Liver (tissue), 9 donors: ENCODE results near the gene CDC42BPB. TPM values are rescaled to one million over a fixed set of nuclear protein-coding genes. Genes with fewer than 3 reads are reported as not detected.

Experiments used
- DNase-seq: peaks from one replicate; pipeline ENCODE4 v3.0.0-alpha.2; 2017; ENCODE audit warnings: low spot score
- H3K27ac ChIP-seq, 2 donors: one replicate each; pipeline ENCODE4 v1.7.0; 2013; ENCODE audit warnings: inconsistent platforms in 2 of 2, low read length in 2 of 2, control low read depth in 1 of 2, low read depth in 1 of 2, mild to moderate bottlenecking in 1 of 2
- H3K27me3 ChIP-seq, 4 donors: one replicate each; pipeline versions ENCODE4 v1.6.1 to v1.7.0; 2013; ENCODE audit warnings: low read length in 3 of 4, inconsistent platforms in 1 of 4, mild to moderate bottlenecking in 1 of 4, moderate library complexity in 1 of 4; ENCODE audit not compliant: control insufficient read depth in 4 of 4, insufficient read depth in 4 of 4
- H3K36me3 ChIP-seq, 4 donors: one replicate each; pipeline versions ENCODE4 v1.6.1 to v1.7.0; 2013; ENCODE audit warnings: low read length in 3 of 4, mild to moderate bottlenecking in 3 of 4, low read depth in 1 of 4, moderate library complexity in 1 of 4; ENCODE audit not compliant: control insufficient read depth in 4 of 4, insufficient read depth in 3 of 4
- H3K4me1 ChIP-seq, 4 donors: one replicate each; pipeline versions ENCODE4 v1.6.1 to v1.7.0; 2013; ENCODE audit warnings: low read length in 3 of 4, mild to moderate bottlenecking in 3 of 4, moderate library complexity in 1 of 4; ENCODE audit not compliant: control insufficient read depth in 4 of 4, insufficient read depth in 4 of 4
- H3K4me3 ChIP-seq, 3 donors: one replicate each; pipeline versions ENCODE4 v1.6.1 to v1.7.0; 2013; ENCODE audit warnings: low read length in 3 of 3, control low read depth in 1 of 3, low read depth in 1 of 3, mild to moderate bottlenecking in 1 of 3
- H3K9ac ChIP-seq, 2 donors: one replicate each; pipeline ENCODE4 v1.7.0; 2013; ENCODE audit warnings: low read length in 2 of 2, mild to moderate bottlenecking in 2 of 2, moderate library complexity in 2 of 2, control low read depth in 1 of 2, low read depth in 1 of 2
- H3K9me3 ChIP-seq, 4 donors: one replicate each; pipeline versions ENCODE4 v1.6.1 to v1.7.0; 2013; ENCODE audit warnings: low read length in 3 of 4; ENCODE audit not compliant: control insufficient read depth in 4 of 4
- EGR1 ChIP-seq, 2 donors: IDR thresholded peaks; 2 replicates each; pipeline ENCODE4 v1.6.1; 2016 to 2018; ENCODE audit warnings: antibody characterized with exemption in 2 of 2, low read depth in 2 of 2
- FOXA1 ChIP-seq: IDR thresholded peaks from 2 replicates; pipeline ENCODE4 v1.6.1; 2016; ENCODE audit warnings: antibody characterized with exemption
- FOXA2 ChIP-seq: IDR thresholded peaks from 2 replicates; pipeline ENCODE4 v1.6.1; 2016; ENCODE audit warnings: antibody characterized with exemption
- GABPA ChIP-seq, 2 donors: IDR thresholded peaks in 1 of 2; conservative IDR thresholded peaks in 1 of 2; 2 replicates each; pipeline ENCODE4 v1.6.1; 2016; ENCODE audit warnings: antibody characterized with exemption in 2 of 2, mild to moderate bottlenecking in 1 of 2, moderate library complexity in 1 of 2
- HNF4A ChIP-seq, 2 donors: conservative IDR thresholded peaks; 2 replicates each; pipeline ENCODE4 v1.6.1; 2016; ENCODE audit warnings: antibody characterized with exemption in 2 of 2, mild to moderate bottlenecking in 2 of 2
- HNF4G ChIP-seq: IDR thresholded peaks from 2 replicates; pipeline ENCODE4 v1.6.1; 2016; ENCODE audit warnings: antibody characterized with exemption
- JUND ChIP-seq, 2 donors: IDR thresholded peaks; 2 replicates each; pipeline ENCODE4 v1.6.1; 2016; ENCODE audit warnings: antibody characterized with exemption in 2 of 2
- NR2F2 ChIP-seq: IDR thresholded peaks from 2 replicates; pipeline ENCODE4 v1.6.1; 2016; ENCODE audit warnings: antibody characterized with exemption
- RAD21 ChIP-seq, 2 donors: IDR thresholded peaks; 2 replicates each; pipeline ENCODE4 v1.6.1; 2016; ENCODE audit warnings: antibody characterized with exemption in 2 of 2, mild to moderate bottlenecking in 2 of 2
- RXRA ChIP-seq, 2 donors: IDR thresholded peaks; 2 replicates each; pipeline ENCODE4 v1.6.1; 2017 to 2018; ENCODE audit warnings: antibody characterized with exemption in 2 of 2, mild to moderate bottlenecking in 1 of 2
- SP1 ChIP-seq: IDR thresholded peaks from 2 replicates; pipeline ENCODE4 v1.6.1; 2018; ENCODE audit warnings: antibody characterized with exemption, mild to moderate bottlenecking
- TAF1 ChIP-seq: conservative IDR thresholded peaks from 2 replicates; pipeline ENCODE4 v1.6.1; 2016; ENCODE audit warnings: antibody characterized with exemption, mild to moderate bottlenecking
- YY1 ChIP-seq: IDR thresholded peaks from 2 replicates; pipeline ENCODE4 v1.6.1; 2016; ENCODE audit warnings: antibody characterized with exemption, mild to moderate bottlenecking
- WGBS: extraction: QIAGEN DNeasy Blood & Tissue Kit; methylation state at CpG from one replicate; pipeline ENCODE4 v1.1.7; 2013; 5-methylcytosine and 5-hydroxymethylcytosine counted together
- polyA plus RNA-seq, 2 donors: library from polyadenylated mRNA; stranded (reverse) in 1 of 2; unstranded in 1 of 2; fragments of 200-250 nt in 1 of 2; fragments of >200 nt in 1 of 2; fragmentation: Nextera tagmentation in 1 of 2; extraction: Ambion mirVana in 1 of 2; gene quantifications; one replicate each; pipeline versions ENCODE4 v1.2.1 to v1.2.3, GENCODE V29; 2013 to 2015
- total RNA-seq, 2 donors: library from RNA; depleted of rRNA; stranded (reverse); fragments of >200 nt; gene quantifications; one replicate each; pipeline ENCODE4 v1.2.3, GENCODE V29; 2014
- TF ChIP-seq, protein P1 (sequence below): IDR thresholded peaks from 2 replicates; pipeline ENCODE4 v1.6.1; 2016; ENCODE audit warnings: antibody characterized with exemption
- TF ChIP-seq, protein P2 (sequence below): fragments of 150-350 bp; IDR thresholded peaks from 2 replicates; pipeline ENCODE4 v1.5.1; 2017; ENCODE audit warnings: improper control_type of control experiment, low read depth, low read length; ENCODE audit not compliant: missing input control
- TF ChIP-seq, protein P3 (sequence below): IDR thresholded peaks from 2 replicates; pipeline ENCODE4 v1.6.1; 2016; ENCODE audit warnings: antibody characterized with exemption
- TF ChIP-seq, protein P4 (sequence below): IDR thresholded peaks from 2 replicates; pipeline ENCODE4 v1.6.1; 2016; ENCODE audit warnings: antibody characterized with exemption, mild to moderate bottlenecking
- TF ChIP-seq, protein P5 (sequence below): IDR thresholded peaks from 2 replicates; pipeline ENCODE4 v1.6.1; 2016; ENCODE audit warnings: antibody characterized with exemption
- donor health status: healthy.
- donor health status: healthy.
- donor health status: healthy.
- donor health status: healthy.
- donor health status: healthy.

CDC42BPB gene
- total and polyA plus RNA-seq, 4 donors = 4.1 to 78.7 (median 29.7) TPM

DNA sequence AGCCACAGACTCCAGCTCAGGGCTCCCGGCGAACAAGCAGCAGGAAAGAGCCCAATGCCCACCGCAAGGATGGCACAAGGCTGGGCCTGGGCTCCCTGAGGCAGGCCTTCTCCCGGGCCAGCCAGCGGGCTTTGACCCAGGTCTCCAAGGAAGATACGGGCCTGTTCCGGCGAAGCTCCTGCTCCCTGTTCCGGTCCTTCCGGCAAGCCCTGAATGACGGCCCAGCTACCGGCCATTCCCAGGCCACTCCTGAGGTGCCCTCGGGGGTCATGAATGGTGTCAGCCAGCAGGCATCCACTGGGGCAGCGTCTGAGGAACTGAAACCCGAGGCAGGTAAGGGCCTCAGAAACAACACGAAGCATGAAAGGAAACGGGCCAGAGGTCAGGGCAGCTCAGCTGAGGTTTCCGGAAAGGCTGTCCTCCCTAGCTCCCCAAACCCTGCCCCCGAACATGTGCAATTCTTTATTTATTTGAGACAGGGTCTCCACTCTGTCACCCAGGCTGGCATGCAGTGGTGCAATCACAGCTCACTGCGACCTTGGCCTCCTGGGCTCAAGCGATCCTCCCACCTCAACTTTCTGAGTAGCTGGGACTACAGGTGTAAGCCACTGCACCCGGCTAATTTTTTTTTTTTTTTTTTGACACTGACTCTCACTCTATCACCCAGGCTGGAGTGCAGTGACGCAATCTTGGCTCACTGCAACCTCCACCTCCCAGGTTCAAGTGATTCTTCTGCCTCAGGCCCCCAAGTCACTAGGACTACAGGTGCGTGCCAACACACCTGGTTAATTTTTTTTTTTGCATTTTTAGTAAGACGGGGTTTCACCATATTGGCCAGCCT is 43.2 kb upstream of the CDC42BPB start:
- no peak for DNase-seq
- peak overlapping the region; percentile 91 to 94 for H3K27ac ChIP-seq
- TF ChIP-seq JUND (IDR thresholded peaks at IDR 0.05) (peak in 1 of 2 donors; percentile 30), RAD21 (IDR thresholded peaks at IDR 0.05) (no peak), GABPA (IDR thresholded peaks at IDR 0.05 in 1 of 2, conservative IDR thresholded peaks at IDR 0.05 in 1 of 2) (peak in 1 of 2 donors; percentile 11), HNF4G (no peak), EGR1 (IDR thresholded peaks at IDR 0.05; ENCODE audit: low read depth in 2 of 2) (peak in 1 of 2 donors; percentile 20), SP1 (peak; percentile 74), FOXA2 (peak; percentile 27), HNF4A (conservative IDR thresholded peaks at IDR 0.05) (peak; percentile 64 to 76), YY1 (peak; percentile 44), NR2F2 (peak; percentile 37), RXRA (IDR thresholded peaks at IDR 0.05) (peak; percentile 77 to 87), FOXA1 (no peak), TAF1 (no peak)
- TF ChIP-seq, protein P1, sequence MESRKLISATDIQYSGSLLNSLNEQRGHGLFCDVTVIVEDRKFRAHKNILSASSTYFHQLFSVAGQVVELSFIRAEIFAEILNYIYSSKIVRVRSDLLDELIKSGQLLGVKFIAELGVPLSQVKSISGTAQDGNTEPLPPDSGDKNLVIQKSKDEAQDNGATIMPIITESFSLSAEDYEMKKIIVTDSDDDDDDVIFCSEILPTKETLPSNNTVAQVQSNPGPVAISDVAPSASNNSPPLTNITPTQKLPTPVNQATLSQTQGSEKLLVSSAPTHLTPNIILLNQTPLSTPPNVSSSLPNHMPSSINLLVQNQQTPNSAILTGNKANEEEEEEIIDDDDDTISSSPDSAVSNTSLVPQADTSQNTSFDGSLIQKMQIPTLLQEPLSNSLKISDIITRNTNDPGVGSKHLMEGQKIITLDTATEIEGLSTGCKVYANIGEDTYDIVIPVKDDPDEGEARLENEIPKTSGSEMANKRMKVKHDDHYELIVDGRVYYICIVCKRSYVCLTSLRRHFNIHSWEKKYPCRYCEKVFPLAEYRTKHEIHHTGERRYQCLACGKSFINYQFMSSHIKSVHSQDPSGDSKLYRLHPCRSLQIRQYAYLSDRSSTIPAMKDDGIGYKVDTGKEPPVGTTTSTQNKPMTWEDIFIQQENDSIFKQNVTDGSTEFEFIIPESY = no peak
- TF ChIP-seq, protein P2, sequence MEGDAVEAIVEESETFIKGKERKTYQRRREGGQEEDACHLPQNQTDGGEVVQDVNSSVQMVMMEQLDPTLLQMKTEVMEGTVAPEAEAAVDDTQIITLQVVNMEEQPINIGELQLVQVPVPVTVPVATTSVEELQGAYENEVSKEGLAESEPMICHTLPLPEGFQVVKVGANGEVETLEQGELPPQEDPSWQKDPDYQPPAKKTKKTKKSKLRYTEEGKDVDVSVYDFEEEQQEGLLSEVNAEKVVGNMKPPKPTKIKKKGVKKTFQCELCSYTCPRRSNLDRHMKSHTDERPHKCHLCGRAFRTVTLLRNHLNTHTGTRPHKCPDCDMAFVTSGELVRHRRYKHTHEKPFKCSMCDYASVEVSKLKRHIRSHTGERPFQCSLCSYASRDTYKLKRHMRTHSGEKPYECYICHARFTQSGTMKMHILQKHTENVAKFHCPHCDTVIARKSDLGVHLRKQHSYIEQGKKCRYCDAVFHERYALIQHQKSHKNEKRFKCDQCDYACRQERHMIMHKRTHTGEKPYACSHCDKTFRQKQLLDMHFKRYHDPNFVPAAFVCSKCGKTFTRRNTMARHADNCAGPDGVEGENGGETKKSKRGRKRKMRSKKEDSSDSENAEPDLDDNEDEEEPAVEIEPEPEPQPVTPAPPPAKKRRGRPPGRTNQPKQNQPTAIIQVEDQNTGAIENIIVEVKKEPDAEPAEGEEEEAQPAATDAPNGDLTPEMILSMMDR = no peak
- TF ChIP-seq, protein P3, sequence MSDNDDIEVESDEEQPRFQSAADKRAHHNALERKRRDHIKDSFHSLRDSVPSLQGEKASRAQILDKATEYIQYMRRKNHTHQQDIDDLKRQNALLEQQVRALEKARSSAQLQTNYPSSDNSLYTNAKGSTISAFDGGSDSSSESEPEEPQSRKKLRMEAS = peak; percentile 60
- TF ChIP-seq, protein P4, sequence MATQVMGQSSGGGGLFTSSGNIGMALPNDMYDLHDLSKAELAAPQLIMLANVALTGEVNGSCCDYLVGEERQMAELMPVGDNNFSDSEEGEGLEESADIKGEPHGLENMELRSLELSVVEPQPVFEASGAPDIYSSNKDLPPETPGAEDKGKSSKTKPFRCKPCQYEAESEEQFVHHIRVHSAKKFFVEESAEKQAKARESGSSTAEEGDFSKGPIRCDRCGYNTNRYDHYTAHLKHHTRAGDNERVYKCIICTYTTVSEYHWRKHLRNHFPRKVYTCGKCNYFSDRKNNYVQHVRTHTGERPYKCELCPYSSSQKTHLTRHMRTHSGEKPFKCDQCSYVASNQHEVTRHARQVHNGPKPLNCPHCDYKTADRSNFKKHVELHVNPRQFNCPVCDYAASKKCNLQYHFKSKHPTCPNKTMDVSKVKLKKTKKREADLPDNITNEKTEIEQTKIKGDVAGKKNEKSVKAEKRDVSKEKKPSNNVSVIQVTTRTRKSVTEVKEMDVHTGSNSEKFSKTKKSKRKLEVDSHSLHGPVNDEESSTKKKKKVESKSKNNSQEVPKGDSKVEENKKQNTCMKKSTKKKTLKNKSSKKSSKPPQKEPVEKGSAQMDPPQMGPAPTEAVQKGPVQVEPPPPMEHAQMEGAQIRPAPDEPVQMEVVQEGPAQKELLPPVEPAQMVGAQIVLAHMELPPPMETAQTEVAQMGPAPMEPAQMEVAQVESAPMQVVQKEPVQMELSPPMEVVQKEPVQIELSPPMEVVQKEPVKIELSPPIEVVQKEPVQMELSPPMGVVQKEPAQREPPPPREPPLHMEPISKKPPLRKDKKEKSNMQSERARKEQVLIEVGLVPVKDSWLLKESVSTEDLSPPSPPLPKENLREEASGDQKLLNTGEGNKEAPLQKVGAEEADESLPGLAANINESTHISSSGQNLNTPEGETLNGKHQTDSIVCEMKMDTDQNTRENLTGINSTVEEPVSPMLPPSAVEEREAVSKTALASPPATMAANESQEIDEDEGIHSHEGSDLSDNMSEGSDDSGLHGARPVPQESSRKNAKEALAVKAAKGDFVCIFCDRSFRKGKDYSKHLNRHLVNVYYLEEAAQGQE = peak; percentile 67
- TF ChIP-seq, protein P5, sequence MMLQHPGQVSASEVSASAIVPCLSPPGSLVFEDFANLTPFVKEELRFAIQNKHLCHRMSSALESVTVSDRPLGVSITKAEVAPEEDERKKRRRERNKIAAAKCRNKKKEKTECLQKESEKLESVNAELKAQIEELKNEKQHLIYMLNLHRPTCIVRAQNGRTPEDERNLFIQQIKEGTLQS = no peak
- H3K4me1 ChIP-seq = peaks cover 32 to 94% (median 71%) of the 10 kb centered on the region in 4 donors
- no peaks in the 10 kb centered on the region for H3K27me3 ChIP-seq
- 35% methylated on average over 25 of the region's 25 CpGs for WGBS
- H3K4me3 ChIP-seq = peak overlapping the region in 2 of 3 donors; percentile 48 to 61
- no peaks in the 10 kb centered on the region for H3K9me3 ChIP-seq
- H3K9ac ChIP-seq = peak overlapping the region; percentile 54 to 80
- no peaks in the 10 kb centered on the region for H3K36me3 ChIP-seq
